Amniotic stem cell (primary cell): ENCODE results near the gene ODF2.
"Not testable (repeated sequence)": the region's sequence is repeated elsewhere in the genome, so short reads cannot be mapped to it uniquely, and the experiment has no call there.

Source experiments
- DNase-seq: peaks from one replicate; lab custom pipeline; 2025; lab: John Stamatoyannopoulos, UW

The ODF2 gene

GRCh38 chr9:128455849-128456612 lies at the start of gene ODF2:
Gene ODF2, plus strand, starts transcription at chr9:128456006. Its CDS starts 86 bp downstream, at chr9:128456092.
- DNase-seq: peak; percentile 97

DNA sequence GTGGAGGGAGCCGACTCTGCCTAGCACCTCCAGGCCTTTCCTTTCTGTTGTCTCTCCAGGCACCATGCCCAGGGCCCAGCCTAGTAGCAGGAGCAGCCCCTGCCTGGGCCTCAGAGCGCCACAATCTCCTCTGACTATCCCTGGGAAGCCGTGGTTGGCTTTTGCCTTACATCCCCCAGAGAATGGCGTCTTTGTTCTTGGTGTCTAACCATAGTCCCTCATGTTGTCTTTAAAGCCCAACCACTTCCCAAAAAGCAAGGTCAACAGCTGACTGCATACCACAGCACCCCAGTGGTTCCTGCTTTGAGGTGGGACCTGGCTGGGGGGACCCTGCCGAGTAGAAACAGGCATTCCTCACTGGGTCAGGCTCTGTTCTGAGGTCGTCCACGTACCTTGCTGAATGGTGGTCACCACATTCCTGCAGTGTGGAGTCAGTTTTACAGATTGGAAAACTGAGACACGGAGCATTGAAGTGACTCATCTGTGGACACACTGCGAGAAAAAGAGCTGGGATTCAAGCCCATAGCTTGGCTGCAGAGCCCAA lies 48.9 kb upstream of the ODF2 start:
- no peak for DNase-seq

GRCh38 chr9:128408963-128409431 lies 46.8 kb upstream of the ODF2 start:
- DNase-seq: no peak

- no peak for DNase-seq
Measured at GRCh38 chr9:128409450-128409849, 46.4 kb upstream of the ODF2 start.

GRCh38 chr9:128409978-128410377 lies 45.8 kb upstream of the ODF2 start:
- no peak for DNase-seq

DNA sequence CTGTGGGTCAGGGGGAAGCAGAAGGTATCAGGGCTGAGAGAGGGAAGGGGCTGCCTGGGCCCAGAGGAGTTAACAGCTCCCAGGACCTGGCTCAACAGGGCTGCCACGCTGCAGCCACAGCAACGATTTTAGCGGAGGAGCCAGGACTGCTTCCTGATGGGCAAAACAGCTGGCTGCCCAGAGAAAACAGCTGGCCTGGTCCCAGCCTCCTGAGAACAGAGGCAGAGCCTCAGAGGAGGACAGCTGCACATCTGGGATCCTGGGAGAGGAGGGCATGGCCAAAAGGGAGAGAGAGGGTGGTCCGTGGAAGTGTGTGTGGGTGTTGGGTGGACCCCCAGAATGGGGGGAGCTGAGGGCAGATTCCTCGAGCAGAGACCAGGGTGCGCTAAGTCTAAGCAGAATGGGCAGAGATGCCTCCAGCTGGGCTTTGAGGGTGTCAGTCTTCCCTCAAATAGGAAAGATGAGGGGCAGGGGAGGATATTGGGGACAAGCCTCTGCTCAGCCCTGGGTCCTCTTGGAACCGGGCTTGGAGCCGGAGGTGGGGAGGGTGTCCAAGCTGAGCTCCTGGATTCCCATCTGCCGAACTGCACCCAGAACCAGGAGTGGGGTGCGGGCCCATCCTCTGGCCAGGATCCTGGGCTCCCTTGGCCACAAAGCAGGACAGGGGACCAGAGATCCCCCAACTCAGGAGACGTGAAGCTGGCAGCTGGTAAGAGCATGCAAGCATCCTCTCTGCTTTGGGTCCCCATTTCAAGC lies 44.3 kb upstream of the ODF2 start:
- DNase-seq: no peak

- no peak for DNase-seq
Measured at GRCh38 chr9:128412120-128412790, 43.6 kb upstream of the ODF2 start.

DNA sequence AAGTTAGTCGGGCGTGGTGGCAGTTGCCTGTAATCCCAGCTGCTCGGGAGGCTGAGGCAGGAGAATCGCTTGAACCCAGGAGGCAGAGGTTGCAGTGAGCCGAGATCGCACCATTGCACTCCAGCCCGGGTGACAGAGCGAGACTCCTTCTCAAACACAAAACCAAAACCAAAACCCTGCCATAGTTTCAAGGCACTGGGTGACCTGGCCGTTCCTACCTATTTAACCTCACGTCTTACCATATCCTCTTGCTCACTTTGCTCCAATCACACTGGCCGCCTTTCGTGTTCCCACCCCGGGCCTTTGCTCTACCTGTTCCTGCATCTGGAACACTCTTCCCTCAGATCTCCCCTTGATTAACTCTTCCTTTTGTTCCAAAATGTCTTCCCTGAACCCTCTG lies 42.1 kb upstream of the ODF2 start:
- not testable (repeated sequence) for DNase-seq

- no peak for DNase-seq
Measured at GRCh38 chr9:128414461-128414860, 41.3 kb upstream of the ODF2 start.

DNA sequence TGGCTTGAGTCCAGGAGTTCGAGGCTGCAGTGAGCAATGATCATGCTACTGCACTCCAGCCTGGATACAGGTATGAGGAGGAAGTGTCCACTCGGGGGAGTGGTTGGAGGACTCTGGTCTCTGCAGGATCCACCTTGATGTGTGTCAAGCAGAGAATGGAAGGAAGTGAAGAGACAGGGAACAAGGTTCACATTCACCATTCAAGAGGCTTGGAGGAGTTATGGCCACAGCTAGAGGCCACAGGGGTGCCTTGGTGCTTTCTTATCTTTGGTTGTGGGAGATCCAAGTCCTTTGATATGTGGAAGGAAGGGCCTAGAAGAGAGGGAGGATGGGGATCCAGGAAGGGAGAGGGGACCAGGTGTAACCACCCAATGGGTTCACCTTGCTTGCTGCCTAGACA lies 40.5 kb upstream of the ODF2 start:
- DNase-seq: no peak

GRCh38 chr9:128416014-128416413 lies 39.8 kb upstream of the ODF2 start:
- no peak for DNase-seq

DNA sequence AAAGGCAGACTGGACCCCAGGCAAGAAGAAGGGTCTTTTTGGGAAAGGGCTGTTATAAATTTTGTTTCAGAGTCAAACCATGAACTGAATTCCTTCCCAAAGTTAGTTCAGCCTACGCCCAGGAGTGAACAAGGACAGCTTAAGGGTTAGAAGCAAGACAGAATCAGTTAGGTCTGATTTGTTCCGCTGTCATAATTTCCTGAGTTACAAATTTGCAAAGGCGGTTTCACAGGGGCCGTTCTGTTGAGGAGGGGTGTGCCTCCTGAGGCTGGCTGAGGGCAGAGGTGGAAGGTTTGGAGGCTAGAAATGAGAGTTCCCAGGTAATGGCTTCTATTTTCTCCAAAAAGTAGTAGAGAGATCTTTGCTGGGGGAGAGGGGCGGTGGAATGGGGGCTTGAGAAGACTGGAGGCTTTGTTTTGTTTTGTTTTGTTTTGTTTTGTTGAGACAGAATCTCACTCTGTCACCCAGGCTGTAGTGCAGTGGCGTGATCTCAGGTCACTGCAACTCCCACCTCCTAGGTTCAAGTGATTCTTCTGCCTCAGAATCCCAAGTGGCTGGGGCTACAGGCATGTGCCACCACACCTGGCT lies 39.3 kb upstream of the ODF2 start:
- no peak for DNase-seq

GRCh38 chr9:128419061-128419925 lies 36.5 kb upstream of the ODF2 start:
- DNase-seq: no peak

GRCh38 chr9:128420060-128420650 lies 35.7 kb upstream of the ODF2 start:
- DNase-seq: peak; percentile 36

DNA sequence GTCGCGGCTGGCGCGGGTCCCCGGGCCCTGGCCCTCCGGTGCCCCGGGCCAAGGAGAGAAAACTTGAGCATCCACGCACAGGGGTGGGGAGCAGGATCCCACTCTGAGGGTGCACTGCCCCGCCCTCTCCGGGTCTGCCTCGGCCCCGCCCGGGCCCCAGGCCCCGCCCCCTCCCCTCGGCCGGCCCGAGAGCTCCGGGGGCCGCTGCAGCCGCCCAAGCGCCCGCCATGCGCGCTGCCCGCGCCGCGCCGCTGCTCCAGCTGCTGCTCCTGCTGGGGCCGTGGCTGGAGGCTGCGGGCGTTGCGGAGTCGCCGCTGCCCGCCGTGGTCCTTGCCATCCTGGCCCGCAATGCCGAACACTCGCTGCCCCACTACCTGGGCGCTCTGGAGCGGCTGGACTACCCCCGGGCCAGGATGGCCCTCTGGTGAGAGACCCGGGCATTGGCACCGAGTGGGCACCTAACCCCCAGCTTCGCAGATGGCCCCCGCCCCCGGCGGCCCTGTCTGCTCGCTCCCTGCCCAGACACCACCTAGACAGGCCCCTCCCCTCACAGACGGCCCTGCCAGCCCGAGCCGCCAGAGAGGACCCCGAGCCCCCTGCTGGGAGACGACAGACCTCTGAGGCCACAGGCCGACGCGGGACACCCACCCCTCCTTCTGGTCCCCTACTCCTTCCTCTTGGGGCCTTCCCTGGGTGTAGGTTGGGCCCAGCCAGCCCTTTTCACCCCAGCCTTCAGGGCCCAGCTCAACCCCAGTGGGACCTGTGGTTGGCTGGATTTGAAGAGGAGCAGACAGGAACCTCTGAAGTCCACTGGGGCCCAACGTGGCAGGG lies 34.9 kb upstream of the ODF2 start, which contains the start of gene CERCAM:
Gene CERCAM, plus strand, starts transcription at position 207 of the 831 bp plus-strand sequence. Its CDS starts 21 bp downstream, at position 228.
- DNase-seq: no peak

- no peak for DNase-seq
Measured at GRCh38 chr9:128421482-128421996, 34.3 kb upstream of the ODF2 start.

DNA sequence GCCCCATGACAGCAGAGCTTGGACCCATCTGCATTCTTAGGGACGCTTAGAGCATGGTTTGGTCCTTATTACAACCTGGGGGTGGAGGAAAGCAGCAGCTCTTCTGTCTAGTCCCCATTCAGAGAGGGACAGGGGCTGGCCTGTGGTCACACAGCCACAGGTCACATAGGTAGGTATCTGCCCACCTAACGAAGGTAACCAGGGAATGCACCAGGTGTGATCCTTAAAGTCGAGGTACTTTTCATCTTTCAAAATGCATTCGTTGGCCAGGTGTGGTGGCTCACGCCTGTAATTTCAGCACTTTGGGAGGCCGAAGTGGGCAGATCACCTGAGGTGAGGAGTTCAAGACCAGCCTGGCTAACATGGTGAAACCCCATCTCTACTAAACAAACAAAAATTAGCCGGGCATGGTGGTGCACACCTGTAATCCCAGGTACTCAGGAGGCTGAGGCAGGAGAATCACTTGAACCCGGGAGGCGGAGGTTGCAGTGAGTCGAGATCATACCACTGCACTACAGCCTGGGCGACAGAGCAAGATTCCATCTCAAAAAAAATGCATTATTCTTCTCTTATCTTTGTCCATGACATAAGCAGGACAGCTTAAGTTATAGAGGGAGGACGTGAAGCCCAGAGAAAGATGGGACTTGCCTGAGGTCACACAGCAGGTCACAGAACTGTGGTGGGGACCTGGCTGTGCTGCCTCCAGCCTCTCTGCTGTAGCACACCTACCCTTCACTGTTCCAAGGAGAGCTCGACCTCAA lies 33.6 kb upstream of the ODF2 start:
- DNase-seq: not testable (repeated sequence)

DNA sequence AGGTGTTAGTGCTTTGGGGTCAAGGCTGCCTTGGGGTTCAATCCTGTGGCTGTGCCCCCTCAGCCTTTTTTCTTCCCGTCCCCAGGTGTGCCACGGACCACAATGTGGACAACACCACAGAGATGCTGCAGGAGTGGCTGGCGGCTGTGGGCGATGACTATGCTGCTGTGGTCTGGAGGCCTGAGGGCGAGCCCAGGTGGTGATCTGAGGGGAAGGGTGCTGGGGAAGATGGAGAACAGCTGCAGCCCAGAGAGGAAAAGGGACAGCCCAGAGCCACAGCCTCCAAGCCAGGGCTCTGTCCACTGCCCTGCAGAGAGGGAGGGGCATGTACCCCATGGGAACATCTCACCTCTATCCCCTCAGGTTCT lies 33.0 kb upstream of the ODF2 start:
- no peak for DNase-seq

DNA sequence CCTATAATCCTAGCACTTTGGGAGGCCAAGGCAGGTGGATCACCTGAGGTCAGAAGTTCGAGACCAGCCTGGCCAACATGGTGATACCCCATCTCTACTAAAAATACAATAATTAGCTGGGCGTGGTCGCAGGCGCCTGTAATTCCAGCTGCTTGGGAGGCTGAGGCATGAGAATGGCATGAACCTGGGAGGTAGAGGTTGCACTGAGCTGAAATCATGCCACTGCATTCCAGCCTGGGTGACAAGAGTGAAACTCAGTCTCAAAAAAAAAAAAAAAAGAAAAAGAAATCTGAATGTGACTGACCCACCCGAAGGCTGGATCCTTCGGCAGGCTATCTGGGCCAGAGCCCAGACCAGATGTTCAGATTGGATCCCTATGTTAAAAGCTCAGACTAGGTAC lies 32.5 kb upstream of the ODF2 start:
- not testable (repeated sequence) for DNase-seq
